ENCODE results near the gene SERPINA6. TPM values are rescaled to one million over a fixed set of nuclear protein-coding genes. Genes with fewer than 3 reads are reported as not detected.

The SERPINA6 gene
- total RNA-seq, 4 donors from 2014 or later: 0.48 to 0.82 (median 0.80) TPM; not detected in 1

DNA sequence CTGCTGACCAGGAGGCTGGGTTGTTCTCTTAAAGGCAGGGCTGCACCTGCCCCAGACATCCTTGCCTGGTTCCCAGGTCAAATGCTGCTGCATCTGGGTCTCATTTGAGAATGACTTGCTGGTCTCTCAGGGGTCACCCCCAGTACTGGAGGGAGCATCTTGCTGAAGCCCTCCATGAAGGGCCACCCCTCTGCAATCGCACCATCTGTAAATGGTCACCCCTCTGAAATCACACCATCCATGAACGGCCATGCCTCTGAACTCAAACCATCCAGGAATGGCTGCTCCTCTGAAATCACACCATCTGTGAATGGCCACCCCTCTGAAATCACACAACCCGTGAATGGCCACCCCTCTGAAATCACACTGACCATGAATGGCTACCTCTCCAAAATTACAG is 7.3 kb upstream of the SERPINA6 start:
- H3K27me3 ChIP-seq: no peaks in the 10 kb centered on the region
- no peaks in the 10 kb centered on the region for H3K36me3 ChIP-seq
- in situ Hi-C loops (cut with MboI; ENCODE audit: low pct_ligation_motif_present in 1 of 4, low pct_unique_long_range_greater_than_20kb in 1 of 4, low sequenced_read_pairs in 3 of 4): no loop called here
- intact Hi-C loops (cut with DNase I; ENCODE audit: low total_unique reads): no loop called here
- H3K4me1 ChIP-seq: no peaks in the 10 kb centered on the region
- no peak for DNase-seq
- WGBS, 2 donors (ENCODE audit: low coverage in 1 of 2): 76% methylated on average over 3 of the region's 3 CpGs; no CpG with 5 or more reads in 1 of the 2 donors
- no peak overlapping the region for H3K27ac ChIP-seq
- peaks cover 0 to 3% of the 10 kb centered on the region in 2 donors for H3K9me3 ChIP-seq
- no peak overlapping the region for H3K4me3 ChIP-seq
- no peak for TF ChIP-seq POLR2A (IDR thresholded peaks at IDR 0.05)
- TF ChIP-seq CTCF (IDR thresholded peaks at IDR 0.05): no peak
- TF ChIP-seq EP300 (IDR thresholded peaks at IDR 0.05; ENCODE audit: low read depth): no peak
- TF ChIP-seq POLR2AphosphoS5 (IDR thresholded peaks at IDR 0.05): no peak

GRCh38 chr14:94329857-94330256 is 6.7 kb upstream of the SERPINA6 start:
- Histone ChIP-seq H3K27me3 (no peaks in the 10 kb centered on the region), H3K27ac (no peak overlapping the region), H3K4me1 (no peaks in the 10 kb centered on the region), H3K36me3 (no peaks in the 10 kb centered on the region), H3K9me3 (peaks cover 0 to 3% of the 10 kb centered on the region in 2 donors), H3K4me3 (no peak overlapping the region)
- intact Hi-C loops (cut with DNase I; ENCODE audit: low total_unique reads): no loop called here
- no peak for DNase-seq
- WGBS, 2 donors (ENCODE audit: low coverage in 1 of 2): 89 to 100% methylated on average over 2 to 4 of the region's 4 CpGs
- in situ Hi-C loops (cut with MboI; ENCODE audit: low pct_ligation_motif_present in 1 of 4, low pct_unique_long_range_greater_than_20kb in 1 of 4, low sequenced_read_pairs in 3 of 4): no loop called here
- TF ChIP-seq CTCF (IDR thresholded peaks at IDR 0.05) (no peak), POLR2AphosphoS5 (IDR thresholded peaks at IDR 0.05) (no peak), POLR2A (IDR thresholded peaks at IDR 0.05) (no peak), EP300 (IDR thresholded peaks at IDR 0.05; ENCODE audit: low read depth) (no peak)

GRCh38 chr14:94328196-94328595 is 5.1 kb upstream of the SERPINA6 start:
- no peak overlapping the region for H3K4me3 ChIP-seq
- no peaks in the 10 kb centered on the region for H3K27me3 ChIP-seq
- in situ Hi-C loops (cut with MboI; ENCODE audit: low pct_ligation_motif_present in 1 of 4, low pct_unique_long_range_greater_than_20kb in 1 of 4, low sequenced_read_pairs in 3 of 4) (no loop called here), intact Hi-C loops (cut with DNase I; ENCODE audit: low total_unique reads) (no loop called here)
- peaks cover 0 to 3% of the 10 kb centered on the region in 2 donors for H3K9me3 ChIP-seq
- no peak overlapping the region for H3K27ac ChIP-seq
- WGBS, 2 donors (ENCODE audit: low coverage in 1 of 2): 85 to 100% methylated on average over 1 to 2 of the region's 2 CpGs
- peaks cover 0 to 3% (median 0%) of the 10 kb centered on the region in 4 donors for H3K4me1 ChIP-seq
- no peaks in the 10 kb centered on the region for H3K36me3 ChIP-seq
- DNase-seq: no peak
- TF ChIP-seq CTCF (IDR thresholded peaks at IDR 0.05): no peak
- no peak for TF ChIP-seq EP300 (IDR thresholded peaks at IDR 0.05; ENCODE audit: low read depth)
- TF ChIP-seq POLR2A (IDR thresholded peaks at IDR 0.05): no peak
- no peak for TF ChIP-seq POLR2AphosphoS5 (IDR thresholded peaks at IDR 0.05)

DNA sequence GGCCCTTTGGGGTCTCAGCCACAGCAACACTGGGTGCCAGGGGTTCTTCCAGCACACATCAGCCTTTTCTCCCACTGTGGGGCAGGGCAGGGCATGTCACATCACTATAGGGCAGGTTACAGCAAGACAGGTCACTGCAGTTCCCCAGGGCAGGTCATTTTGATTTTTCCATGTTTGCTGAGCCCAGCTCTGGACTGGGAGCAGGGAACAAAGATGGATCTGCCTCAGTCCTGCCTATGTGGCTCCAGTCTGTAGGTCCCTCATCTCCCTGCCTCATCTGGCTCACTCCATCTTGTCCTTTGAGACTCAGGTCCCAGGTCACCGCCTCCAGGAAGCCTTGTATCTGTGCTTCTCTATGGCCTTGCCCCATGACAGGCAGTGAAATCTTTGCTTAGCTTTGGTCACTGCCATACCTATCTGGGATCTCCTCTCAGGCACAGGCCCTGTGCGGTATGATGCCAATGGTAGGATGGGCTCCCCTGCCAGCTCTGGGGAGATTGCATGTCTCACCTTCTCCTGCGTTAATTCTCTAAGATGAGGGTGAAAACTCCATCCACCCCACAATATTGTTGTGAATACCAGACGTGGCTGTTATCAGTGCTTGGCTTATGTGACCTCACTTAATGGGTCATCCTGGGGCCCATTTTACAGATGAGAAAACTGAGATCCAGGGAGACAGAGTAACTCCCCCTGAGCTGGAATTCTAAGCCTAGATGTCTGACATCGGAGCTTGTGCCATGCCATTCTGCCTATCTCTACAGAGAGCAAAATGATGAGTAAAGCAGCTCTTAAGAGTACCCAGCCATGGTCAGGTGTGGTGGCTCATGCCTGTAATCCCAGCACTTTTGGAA is 1.5 kb downstream of the SERPINA6 start:
- 79% methylated on average over 5 of the region's 5 CpGs; no CpG with 5 or more reads in 1 of the 2 donors for WGBS, 2 donors (ENCODE audit: low coverage in 1 of 2)
- in situ Hi-C loops (cut with MboI; ENCODE audit: low pct_ligation_motif_present in 1 of 4, low pct_unique_long_range_greater_than_20kb in 1 of 4, low sequenced_read_pairs in 3 of 4): no loop called here
- H3K9me3 ChIP-seq: peaks cover 0 to 2% of the 10 kb centered on the region in 2 donors
- H3K4me3 ChIP-seq: no peak overlapping the region
- no peaks in the 10 kb centered on the region for H3K36me3 ChIP-seq
- TF ChIP-seq POLR2AphosphoS5 (IDR thresholded peaks at IDR 0.05) (no peak), POLR2A (IDR thresholded peaks at IDR 0.05) (no peak), EP300 (IDR thresholded peaks at IDR 0.05; ENCODE audit: low read depth) (no peak), CTCF (IDR thresholded peaks at IDR 0.05) (no peak)
- DNase-seq: no peak
- peaks cover 0 to 23% (median 9%) of the 10 kb centered on the region in 4 donors for H3K4me1 ChIP-seq
- no peaks in the 10 kb centered on the region for H3K27me3 ChIP-seq
- peak overlapping the region in 3 of 4 donors; percentile 81 to 84 (median 82) for H3K27ac ChIP-seq
- intact Hi-C loops (cut with DNase I; ENCODE audit: low total_unique reads): no loop called here
